Activated gamma-delta T cell (primary cell): ENCODE results near the gene CDCA7L.
"Not testable (repeated sequence)": the region's sequence is repeated elsewhere in the genome, so short reads cannot be mapped to it uniquely, and the experiment has no call there.

Experiments
- DNase-seq: peaks from one replicate; lab custom pipeline; 2025; lab: John Stamatoyannopoulos, UW

The CDCA7L gene

DNA sequence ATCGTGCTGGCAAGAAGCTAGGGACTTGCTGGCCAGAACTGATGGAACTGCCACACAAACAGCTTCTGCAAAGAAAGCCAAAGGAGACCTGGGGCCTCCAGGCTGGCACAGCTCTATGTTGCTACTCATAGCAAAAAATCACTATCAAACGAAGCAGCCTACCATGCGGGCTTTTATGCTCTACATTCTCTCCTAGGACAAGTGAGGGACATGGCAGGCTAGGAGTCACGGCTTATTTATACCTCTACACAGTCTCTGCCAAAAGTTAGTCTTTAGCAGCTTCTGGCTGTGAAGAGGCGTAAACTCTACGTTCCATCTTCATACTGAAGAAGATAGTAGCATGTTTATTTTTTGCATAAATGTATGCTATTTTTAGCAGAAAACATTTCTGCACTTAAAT lies 35.4 kb downstream of the CDCA7L start:
- DNase-seq, result no peak

DNA sequence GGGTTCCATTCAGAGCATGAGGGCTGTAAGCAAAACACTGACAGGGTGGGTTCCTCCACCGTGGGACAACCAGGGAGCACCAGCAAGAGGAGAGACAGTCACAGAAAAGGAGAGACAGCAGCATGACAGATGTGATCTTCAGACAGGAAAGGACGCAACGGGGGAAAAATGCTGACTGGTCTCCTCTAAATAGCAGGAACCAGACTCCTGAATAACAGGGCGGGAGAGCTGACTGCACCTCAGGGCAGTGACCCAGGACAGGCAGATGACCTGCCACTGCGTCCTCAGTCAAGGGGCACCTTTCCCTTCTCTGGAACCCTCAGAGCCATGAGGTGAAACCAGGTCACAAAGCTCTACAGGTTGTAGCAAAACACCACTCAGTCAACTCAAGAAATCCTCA lies 37.0 kb downstream of the CDCA7L start:
- DNase-seq, result no peak

- no peak for DNase-seq
Observed at GRCh38 chr7:21903020-21903786, 42.5 kb downstream of the CDCA7L start.

DNA sequence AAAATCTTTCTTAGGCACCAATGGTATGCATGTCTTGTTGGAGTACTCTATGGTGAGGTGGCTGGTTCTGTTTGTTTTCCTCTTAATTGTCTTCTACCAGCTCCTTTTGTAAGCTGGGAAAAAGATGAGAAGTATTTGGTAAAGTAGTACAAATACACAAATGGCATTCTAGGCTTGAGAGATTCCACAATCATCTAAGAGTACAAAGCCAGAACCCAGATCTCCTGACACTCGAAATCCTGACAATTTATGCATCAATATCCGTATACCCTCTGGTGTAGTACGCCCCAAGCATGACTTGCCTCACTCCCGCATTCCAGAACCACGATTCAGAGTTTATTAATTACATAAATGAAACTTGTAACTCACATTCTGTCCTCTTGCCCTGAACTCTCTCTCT lies 43.5 kb downstream of the CDCA7L start:
- DNase-seq, result no peak

DNA sequence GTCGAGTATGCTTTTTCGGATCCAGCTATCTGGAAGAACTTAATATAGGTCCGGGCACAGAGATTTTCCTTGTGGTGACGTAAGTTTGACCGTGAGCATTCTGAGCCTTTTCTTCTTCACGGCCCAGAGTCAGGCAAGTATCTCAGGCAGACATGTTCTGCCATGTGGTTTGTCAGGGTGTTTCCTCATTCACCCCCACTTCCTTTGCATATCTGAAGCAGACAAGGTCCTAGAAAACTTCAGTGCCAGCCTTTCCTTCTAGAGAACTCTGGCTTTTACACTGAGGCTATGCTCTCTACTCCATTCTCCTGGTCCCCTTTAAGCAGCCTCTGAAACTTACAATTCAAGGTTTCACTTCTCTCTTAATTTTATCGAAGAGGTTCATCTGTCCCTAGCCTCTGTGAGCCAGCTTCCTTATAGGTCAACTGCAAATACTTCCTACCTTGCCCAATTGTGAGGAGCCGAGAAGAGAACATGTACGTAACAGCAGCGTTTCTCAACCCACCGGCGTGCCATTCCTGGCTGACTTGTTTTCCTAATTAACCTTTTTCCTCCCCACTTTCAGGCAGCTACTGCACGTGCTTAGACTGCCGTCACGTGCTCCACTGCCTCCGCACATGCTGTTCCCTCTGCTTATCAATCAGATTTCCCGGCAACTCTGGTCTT lies 47.3 kb downstream of the CDCA7L start:
- DNase-seq, result no peak

- no peak for DNase-seq
Observed at GRCh38 chr7:21893401-21893800, 52.3 kb downstream of the CDCA7L start.

DNA sequence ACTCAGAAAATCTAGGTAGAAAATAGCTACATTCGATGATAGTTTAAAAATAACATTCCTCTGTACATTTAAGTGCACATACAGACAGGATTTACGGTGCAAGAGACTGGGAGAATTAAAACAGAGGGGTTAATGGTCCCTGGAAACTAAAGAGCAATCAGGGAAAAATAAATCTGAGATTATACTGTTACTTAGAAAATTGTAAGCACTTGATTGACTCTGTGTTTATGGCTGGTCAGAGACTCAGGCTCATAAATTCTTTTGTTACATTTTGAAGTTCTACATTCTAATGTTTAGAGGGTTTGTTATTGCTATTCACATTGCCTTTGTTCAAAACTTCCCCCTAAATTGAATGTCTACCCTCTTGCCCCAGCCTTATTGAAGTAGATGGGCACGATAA lies 54.4 kb downstream of the CDCA7L start:
- DNase-seq, result no peak

DNA sequence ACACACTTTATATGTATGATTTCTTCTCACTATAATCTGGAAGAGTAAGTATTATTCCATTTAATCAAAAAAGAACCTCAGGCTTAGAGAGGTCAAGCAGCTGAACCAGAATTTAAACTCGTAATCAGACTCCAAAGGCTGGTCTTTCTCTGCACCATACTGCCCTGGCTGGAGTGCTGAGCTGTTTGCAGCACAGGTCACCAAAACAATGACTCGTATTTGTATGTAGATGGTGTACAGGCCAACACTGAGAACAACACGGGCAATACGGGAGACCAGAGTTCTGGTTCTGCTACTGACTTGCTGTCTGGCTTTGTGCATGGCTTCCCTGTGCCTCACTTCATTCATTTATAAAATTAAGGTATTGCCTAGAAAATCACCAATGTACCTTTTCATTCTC lies 57.9 kb downstream of the CDCA7L start:
- DNase-seq, result no peak

DNA sequence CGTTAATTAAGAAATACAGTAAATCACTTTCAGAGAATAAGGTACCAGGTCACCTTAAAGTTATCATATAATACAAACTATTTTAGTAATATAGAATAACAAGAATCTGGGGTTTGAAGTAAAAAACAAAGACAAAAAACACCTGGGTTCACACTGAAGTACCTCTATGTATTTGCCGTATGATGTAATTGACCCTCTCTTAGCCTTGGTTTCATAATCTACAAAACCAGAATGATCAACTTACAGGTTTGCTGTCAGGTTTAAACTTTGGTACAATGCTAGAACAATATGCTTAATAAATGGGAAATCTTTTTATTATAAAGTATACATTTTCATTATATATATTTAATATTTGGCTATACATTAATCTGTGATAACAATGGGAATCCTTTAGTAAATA lies 58.3 kb downstream of the CDCA7L start:
- no peak for DNase-seq

DNA sequence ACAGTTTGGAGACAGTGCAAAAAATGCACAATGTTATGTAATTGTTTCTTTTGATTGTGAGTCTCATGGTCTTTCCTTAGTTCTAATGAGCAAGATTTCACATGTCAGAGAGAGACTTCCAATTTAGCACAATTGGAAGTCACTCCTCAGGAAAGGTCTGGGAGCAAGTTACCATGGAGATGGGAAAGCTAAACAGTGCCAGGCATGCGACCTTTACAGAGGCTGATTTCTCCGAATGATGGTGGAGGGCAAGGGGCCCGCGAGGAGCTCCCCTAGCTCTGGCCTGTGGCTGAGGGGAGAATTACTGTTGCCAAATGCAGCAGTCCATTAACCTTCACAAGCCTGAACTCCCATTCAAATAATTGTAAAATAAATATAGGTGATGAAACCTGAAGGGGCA lies 59.3 kb downstream of the CDCA7L start:
- DNase-seq, result no peak

DNA sequence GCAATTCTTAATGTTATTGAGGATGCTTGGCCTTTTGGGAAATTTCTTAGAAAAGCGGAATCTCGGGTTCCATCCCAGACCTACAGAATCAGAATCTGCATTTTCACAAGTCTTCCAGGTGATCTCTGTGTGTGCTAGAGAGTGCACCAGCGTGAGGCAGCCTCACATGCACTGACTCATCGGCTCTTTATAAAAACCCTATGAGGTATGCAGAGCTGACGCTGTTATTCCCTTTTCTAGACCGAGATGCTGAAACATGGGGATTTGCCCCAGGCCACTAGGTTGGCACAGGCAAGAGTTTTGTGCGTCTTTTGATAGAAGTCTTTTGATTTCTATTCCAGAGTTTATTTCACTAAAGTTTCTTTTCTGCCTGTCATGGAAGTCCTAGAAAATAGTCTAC lies 61.2 kb downstream of the CDCA7L start:
- no peak for DNase-seq

GRCh38 chr7:21883501-21883900 lies 62.2 kb downstream of the CDCA7L start:
- not testable (repeated sequence) for DNase-seq

- no peak for DNase-seq
Observed at GRCh38 chr7:21883069-21883468, 62.6 kb downstream of the CDCA7L start.

DNA sequence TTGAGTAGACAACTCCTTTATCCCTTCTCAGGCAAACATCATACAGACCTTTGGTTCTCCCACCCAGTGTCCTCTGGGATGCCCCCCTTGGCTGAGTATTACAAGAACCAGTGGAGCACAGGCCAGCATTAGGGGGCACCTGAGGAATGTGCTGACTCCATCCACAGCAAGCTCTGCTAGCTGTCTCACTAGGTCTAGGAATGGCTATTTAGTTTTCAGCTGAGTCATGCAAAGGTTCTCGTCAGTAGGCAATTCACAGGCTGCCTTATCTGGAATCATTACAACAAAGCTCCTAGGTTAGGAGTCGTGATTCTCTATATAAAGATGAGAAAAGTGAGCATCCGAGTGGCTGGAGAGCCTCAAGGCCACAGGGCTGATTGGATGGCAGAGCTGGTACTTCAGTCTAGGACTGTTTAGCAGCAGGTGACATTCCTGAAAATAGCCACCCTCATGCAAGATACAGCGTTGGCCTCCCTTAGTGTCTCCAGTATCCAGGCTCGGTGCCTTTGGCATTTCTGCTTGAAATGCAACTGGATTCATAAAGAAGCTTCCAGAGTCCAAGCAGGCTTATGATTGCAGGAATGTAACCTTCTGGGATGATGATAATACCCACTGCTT lies 75.8 kb downstream of the CDCA7L start:
- no peak for DNase-seq

GRCh38 chr7:21868576-21868850 lies 77.2 kb downstream of the CDCA7L start:
- no peak for DNase-seq

DNA sequence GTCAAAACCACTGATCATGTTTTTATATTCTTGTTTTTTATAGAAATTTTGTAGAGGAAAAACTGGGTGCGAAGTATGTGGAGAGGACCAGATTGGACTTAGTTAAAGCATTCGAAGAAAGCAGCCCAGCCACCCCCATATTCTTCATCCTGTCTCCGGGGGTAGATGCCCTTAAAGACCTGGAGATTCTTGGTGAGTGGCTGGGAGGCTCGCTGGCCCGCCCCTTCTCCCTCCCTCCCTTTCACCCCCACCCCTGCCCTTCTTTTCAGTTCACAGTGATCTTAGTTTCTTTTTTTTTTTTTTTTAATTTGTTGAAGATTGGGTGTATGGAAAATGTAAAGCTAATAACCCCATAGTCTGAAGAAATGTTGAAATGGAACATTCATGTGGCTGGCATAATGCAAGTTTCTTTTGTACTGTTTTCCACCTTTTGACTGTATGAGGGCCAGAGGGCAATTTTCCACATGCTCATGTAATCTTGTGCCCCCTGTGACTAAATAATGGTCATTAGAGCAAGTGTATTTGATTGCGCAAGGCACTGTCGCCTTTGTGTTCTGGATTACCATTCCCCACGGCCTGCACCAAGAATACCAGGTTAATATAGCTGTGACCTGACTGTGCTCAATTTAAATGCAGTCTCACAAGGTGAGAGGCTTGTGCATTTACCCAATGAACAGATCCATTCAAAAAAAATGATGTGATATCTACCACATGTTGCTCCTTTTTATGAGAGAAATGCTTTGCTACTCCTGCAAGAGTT lies 77.7 kb downstream of the CDCA7L start:
- no peak for DNase-seq

DNA sequence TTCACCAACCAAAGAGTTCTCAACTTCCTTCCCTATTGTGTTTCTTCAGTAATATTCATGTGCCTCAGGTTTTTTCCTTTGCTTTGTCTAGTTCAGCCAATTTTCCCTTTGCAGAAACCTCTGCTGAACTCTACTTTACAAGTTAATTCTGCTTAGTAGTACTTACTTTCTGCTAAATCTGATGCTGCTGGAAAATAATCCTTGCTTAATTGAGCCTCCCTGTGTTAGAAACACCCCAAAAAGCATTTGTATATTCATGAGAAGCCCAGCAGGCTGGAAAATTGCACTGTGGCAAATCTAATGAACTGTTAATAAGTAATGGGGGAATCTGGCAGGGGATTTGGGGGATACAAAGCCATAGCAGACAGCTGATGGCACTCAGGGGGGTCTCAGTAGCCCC lies 78.5 kb downstream of the CDCA7L start:
- DNase-seq, result no peak

- DNase-seq, result no peak
Observed at GRCh38 chr7:21866731-21867130, 79.0 kb downstream of the CDCA7L start.

DNA sequence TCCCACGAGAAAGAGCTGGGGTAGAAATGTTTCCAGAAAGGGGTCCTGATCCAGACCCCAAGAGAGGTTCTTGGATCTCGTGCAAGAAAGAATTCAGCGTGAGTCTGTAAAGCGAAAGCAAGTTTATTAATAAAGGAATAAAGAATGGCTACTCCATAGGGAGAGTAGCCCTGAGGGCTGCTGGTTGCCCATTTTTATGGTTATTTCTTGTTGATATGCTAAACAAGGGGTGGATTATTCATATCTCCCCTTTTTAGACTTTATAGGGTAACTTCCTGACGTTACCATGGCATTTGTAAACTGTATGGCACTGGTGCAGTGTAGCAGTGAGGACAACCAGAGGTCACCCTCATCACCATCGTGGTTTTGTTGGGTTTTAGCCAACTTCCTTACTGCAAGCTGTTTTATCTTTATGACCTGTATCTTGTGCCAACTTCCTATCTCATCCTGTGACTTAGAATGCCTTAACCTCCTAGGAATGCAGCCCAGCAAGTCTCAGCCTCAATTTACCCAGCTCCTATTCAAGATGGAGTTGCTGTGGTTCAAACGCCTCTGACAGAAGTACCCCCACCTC lies 80.0 kb downstream of the CDCA7L start:
- not testable (repeated sequence) for DNase-seq

- DNase-seq, result no peak
Observed at GRCh38 chr7:21851559-21851967, 94.1 kb downstream of the CDCA7L start.
